SK-N-SH (cell line): ENCODE data around the gene CLMN. TPM values are rescaled to one million over a fixed set of nuclear protein-coding genes. Genes with fewer than 3 reads are reported as not detected.

Experiments used
- EZH2phosphoT487 ChIP-seq: fragments of 200-600 bp; sonication (generic); IDR thresholded peaks from 2 replicates; pipeline ENCODE4 v1.6.1; 2017; ENCODE audit warnings: low read depth, mixed run types, mild to moderate bottlenecking, antibody characterized with exemption, moderate library complexity, borderline replicate concordance
- FOXJ3 ChIP-seq: sonication (generic); formaldehyde crosslinking; IDR thresholded peaks from 2 replicates; pipeline ENCODE4 v1.5.1; 2020; ENCODE audit warnings: mild to moderate bottlenecking, missing genetic modification reagents
- JUND ChIP-seq: IDR thresholded peaks from 2 replicates; pipeline ENCODE4 v1.4.0; 2012
- MEF2A ChIP-seq: IDR thresholded peaks from 2 replicates; pipeline ENCODE4 v1.4.0; 2012; ENCODE audit warnings: low read depth, borderline replicate concordance
- NFIC ChIP-seq: IDR thresholded peaks from 2 replicates; pipeline ENCODE4 v1.4.0; 2012; ENCODE audit warnings: borderline replicate concordance
- POLR2AphosphoS5 ChIP-seq: IDR thresholded peaks from 2 replicates; pipeline ENCODE4 v1.6.1; 2012; ENCODE audit warnings: low read depth, low read length
- RCOR1 ChIP-seq: fragments of 150-350 bp; IDR thresholded peaks from 2 replicates; pipeline ENCODE4 v1.6.1; 2017; ENCODE audit warnings: antibody characterized with exemption, low read length
- polyA plus RNA-seq, 3 experiments: library from polyadenylated mRNA; depleted of rRNA; stranded (reverse); fragments of >200 nt; gene quantifications; 2 replicates each; pipeline ENCODE4 v1.2.3, GENCODE V29; 2012
- TF ChIP-seq, protein P1 (sequence below): IDR thresholded peaks from 2 replicates; pipeline ENCODE4 v1.6.1; 2012; ENCODE audit warnings: mild to moderate bottlenecking, low read depth, low read length, moderate library complexity
- TF ChIP-seq, protein P2 (sequence below): fragments of 150-350 bp; IDR thresholded peaks from 2 replicates; pipeline ENCODE4 v1.6.1; 2016; ENCODE audit warnings: mild to moderate bottlenecking, low read depth, low read length
- TF ChIP-seq, protein P3 (sequence below): fragments of 200-600 bp; sonication (generic); IDR thresholded peaks from 2 replicates; pipeline ENCODE4 v1.6.1; 2017; ENCODE audit warnings: antibody characterized with exemption, mild to moderate bottlenecking, moderate library complexity
- TF ChIP-seq, protein P4 (sequence below): IDR thresholded peaks from 2 replicates; pipeline ENCODE4; 2012

The CLMN gene
- polyA plus RNA-seq, 1 of the 3 experiments (the other 2 are of a cell fraction): 1.4 TPM

DNA sequence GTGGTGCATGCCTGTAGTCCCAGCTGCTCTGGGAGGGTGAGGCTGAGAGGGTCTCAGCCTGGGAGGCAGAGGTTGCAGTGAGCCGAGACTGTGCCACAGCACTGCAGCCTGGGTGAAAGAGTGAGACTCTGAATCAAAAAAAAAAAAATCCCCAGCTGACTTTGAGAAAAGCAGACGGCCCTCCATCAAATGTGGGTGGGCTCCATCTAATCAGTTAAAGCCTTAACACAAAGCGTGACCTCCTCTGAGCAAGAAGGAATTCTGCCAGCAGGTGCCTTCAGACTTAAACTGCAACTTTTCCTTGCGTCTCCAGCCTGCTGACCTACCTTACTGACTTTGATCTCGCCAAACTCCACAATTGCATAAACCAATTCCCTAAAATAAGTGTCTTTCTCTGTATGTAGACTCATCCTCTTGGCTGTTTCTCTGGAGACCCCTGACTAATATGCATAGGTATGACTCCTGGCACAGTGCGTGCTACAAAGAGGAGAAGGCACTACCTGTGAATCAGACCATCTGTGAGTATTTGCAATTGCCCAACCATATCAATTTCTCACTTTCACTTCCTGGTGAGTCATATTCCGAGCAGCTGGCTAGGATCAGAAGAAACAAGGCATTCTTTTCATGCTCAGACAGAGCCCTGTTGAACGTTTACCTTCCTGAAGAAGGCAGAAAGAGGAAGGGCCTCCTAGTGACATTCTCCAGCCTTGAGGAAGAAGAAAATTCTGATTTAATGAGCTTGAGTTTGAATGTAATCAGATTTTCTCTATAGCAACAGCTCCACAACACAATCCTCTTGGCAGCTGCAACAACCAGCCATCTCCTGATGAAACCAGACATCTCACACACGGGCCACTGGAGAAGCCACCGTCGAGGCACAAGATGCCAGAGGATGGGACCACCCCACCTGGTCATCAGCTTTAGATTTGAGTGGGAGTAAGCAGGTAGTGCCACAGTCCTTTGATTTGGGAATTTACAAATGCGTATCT, 54.3 kb downstream of the CLMN start (continued):
- TF ChIP-seq MEF2A: peak; percentile 66; the same call in 1 of the 2 replicates
- no peak for TF ChIP-seq FOXJ3 (CRISPR knock-in tag)
- TF ChIP-seq, protein P1, sequence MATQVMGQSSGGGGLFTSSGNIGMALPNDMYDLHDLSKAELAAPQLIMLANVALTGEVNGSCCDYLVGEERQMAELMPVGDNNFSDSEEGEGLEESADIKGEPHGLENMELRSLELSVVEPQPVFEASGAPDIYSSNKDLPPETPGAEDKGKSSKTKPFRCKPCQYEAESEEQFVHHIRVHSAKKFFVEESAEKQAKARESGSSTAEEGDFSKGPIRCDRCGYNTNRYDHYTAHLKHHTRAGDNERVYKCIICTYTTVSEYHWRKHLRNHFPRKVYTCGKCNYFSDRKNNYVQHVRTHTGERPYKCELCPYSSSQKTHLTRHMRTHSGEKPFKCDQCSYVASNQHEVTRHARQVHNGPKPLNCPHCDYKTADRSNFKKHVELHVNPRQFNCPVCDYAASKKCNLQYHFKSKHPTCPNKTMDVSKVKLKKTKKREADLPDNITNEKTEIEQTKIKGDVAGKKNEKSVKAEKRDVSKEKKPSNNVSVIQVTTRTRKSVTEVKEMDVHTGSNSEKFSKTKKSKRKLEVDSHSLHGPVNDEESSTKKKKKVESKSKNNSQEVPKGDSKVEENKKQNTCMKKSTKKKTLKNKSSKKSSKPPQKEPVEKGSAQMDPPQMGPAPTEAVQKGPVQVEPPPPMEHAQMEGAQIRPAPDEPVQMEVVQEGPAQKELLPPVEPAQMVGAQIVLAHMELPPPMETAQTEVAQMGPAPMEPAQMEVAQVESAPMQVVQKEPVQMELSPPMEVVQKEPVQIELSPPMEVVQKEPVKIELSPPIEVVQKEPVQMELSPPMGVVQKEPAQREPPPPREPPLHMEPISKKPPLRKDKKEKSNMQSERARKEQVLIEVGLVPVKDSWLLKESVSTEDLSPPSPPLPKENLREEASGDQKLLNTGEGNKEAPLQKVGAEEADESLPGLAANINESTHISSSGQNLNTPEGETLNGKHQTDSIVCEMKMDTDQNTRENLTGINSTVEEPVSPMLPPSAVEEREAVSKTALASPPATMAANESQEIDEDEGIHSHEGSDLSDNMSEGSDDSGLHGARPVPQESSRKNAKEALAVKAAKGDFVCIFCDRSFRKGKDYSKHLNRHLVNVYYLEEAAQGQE: 0 out of 2 replicates have a peak, but pooled peaks have one; percentile 59
- no peak for TF ChIP-seq EZH2phosphoT487
- TF ChIP-seq, protein P2, sequence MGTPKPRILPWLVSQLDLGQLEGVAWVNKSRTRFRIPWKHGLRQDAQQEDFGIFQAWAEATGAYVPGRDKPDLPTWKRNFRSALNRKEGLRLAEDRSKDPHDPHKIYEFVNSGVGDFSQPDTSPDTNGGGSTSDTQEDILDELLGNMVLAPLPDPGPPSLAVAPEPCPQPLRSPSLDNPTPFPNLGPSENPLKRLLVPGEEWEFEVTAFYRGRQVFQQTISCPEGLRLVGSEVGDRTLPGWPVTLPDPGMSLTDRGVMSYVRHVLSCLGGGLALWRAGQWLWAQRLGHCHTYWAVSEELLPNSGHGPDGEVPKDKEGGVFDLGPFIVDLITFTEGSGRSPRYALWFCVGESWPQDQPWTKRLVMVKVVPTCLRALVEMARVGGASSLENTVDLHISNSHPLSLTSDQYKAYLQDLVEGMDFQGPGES: no peak
- TF ChIP-seq, protein P3, sequence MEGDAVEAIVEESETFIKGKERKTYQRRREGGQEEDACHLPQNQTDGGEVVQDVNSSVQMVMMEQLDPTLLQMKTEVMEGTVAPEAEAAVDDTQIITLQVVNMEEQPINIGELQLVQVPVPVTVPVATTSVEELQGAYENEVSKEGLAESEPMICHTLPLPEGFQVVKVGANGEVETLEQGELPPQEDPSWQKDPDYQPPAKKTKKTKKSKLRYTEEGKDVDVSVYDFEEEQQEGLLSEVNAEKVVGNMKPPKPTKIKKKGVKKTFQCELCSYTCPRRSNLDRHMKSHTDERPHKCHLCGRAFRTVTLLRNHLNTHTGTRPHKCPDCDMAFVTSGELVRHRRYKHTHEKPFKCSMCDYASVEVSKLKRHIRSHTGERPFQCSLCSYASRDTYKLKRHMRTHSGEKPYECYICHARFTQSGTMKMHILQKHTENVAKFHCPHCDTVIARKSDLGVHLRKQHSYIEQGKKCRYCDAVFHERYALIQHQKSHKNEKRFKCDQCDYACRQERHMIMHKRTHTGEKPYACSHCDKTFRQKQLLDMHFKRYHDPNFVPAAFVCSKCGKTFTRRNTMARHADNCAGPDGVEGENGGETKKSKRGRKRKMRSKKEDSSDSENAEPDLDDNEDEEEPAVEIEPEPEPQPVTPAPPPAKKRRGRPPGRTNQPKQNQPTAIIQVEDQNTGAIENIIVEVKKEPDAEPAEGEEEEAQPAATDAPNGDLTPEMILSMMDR: no peak
- TF ChIP-seq, protein P4, sequence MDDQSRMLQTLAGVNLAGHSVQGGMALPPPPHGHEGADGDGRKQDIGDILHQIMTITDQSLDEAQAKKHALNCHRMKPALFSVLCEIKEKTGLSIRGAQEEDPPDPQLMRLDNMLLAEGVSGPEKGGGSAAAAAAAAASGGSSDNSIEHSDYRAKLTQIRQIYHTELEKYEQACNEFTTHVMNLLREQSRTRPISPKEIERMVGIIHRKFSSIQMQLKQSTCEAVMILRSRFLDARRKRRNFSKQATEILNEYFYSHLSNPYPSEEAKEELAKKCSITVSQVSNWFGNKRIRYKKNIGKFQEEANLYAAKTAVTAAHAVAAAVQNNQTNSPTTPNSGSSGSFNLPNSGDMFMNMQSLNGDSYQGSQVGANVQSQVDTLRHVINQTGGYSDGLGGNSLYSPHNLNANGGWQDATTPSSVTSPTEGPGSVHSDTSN: peak; percentile 96
- peak; percentile 20 for TF ChIP-seq RCOR1
- TF ChIP-seq JUND: peak; percentile 99
- peak; percentile 97 for TF ChIP-seq NFIC
- peak; percentile 97 for TF ChIP-seq POLR2AphosphoS5
